Adrenal gland (tissue), 12 donors: ENCODE measurements around the gene PLXNA4. TPM values are rescaled to one million over a fixed set of nuclear protein-coding genes. Genes with fewer than 3 reads are reported as not detected.

Source experiments
- DNase-seq, 7 donors: peaks; one replicate each; pipeline ENCODE4 v3.0.0-alpha.2; 2019 to 2020
- H3K27ac ChIP-seq, 5 donors: fragments of 200-600 bp; sonication (generic) in 4 of 5; 1 replicate in 3 of 5; 2 replicates in 2 of 5; pipeline versions ENCODE4 v1.5.1 to v1.8.0; 2016 to 2020; ENCODE audit warnings: mild to moderate bottlenecking in 1 of 5
- H3K27me3 ChIP-seq: fragments of 200-600 bp; 2 replicates; pipeline ENCODE4 v1.8.0; 2021
- H3K36me3 ChIP-seq, 2 donors: fragments of 200-600 bp; replicated peaks in 1 of 2; 1 replicate in 1 of 2; 2 replicates in 1 of 2; pipeline versions ENCODE4 v1.5.1 to v1.8.0; 2018 to 2022
- H3K4me1 ChIP-seq, 2 donors: fragments of 200-600 bp; replicated peaks in 1 of 2; 1 replicate in 1 of 2; 2 replicates in 1 of 2; pipeline versions ENCODE4 v1.5.1 to v1.8.0; 2018 to 2021
- H3K4me3 ChIP-seq, 4 donors: fragments of 200-600 bp; sonication (generic) in 3 of 4; one replicate each; pipeline ENCODE4 v1.5.1; 2016 to 2018
- H3K9me3 ChIP-seq, 3 donors: fragments of 200-600 bp; sonication (generic) in 1 of 3; replicated peaks in 1 of 3; 1 replicate in 2 of 3; 2 replicates in 1 of 3; pipeline versions ENCODE4 v1.5.1 to v1.8.0; 2016 to 2021
- CTCF ChIP-seq, 6 experiments: fragments of 450-650 bp in 4 of 6; fragments of 200-600 bp in 2 of 6; sonication (generic) in 1 of 6; IDR thresholded peaks; 1 replicate in 5 of 6; 2 replicates in 1 of 6; pipeline versions ENCODE4 v1.5.1 to v1.8.0; 2016 to 2021; ENCODE audit warnings: antibody characterized with exemption in 6 of 6, mild to moderate bottlenecking in 2 of 6, moderate library complexity in 1 of 6
- POLR2A ChIP-seq, 2 donors: fragments of 450-650 bp; IDR thresholded peaks; one replicate each; pipeline ENCODE4 v1.6.1; 2017; ENCODE audit warnings: antibody characterized with exemption in 2 of 2, mild to moderate bottlenecking in 2 of 2, moderate library complexity in 1 of 2
- WGBS, 4 donors: extraction: QIAGEN DNeasy Blood & Tissue Kit in 2 of 4; methylation state at CpG; one replicate each; pipeline versions ENCODE4 v1.1.5 to v1.1.7; 2013 to 2017; 5-methylcytosine and 5-hydroxymethylcytosine counted together
- intact Hi-C, 2 donors: fragments of 100-400 bp; cut with DNase I; formaldehyde crosslinking; loops; one replicate each; pipeline versions ENCODE4 v1.14.1 to v1.15.0; 2022 to 2023
- polyA plus RNA-seq, 3 donors: library from polyadenylated mRNA; stranded (reverse); fragments of 200-250 nt in 2 of 3; fragments of 350-450 nt in 1 of 3; fragmentation: Illumina TruSeq in 1 of 3; extraction: RNeasy Lipid Tissue Mini Kit (QIAGEN cat#74804) in 1 of 3; gene quantifications; one replicate each; pipeline ENCODE4 v1.2.3, GENCODE V29; 2013 to 2014
- total RNA-seq, 9 donors: library from RNA; depleted of rRNA in 4 of 9; stranded (reverse); fragments of >200 nt in 4 of 9; fragments of 120-200 nt in 1 of 9; fragmentation: NEBNext Ultra II Directional in 1 of 9; extraction: Animal tissue kit (Norgen Biotek cat#: 25700) in 1 of 9; gene quantifications; one replicate each; pipeline versions ENCODE4 v1.1.0 to v1.2.4, GENCODE V29; 2013 to 2023
- donor health status: healthy with polysubstance abuse.
- donor health status: Bipolar disorder and iron deficiency.
- donor health status: DM: yes; HTN: yes; CAD: no.
- donor health status: DM: no; HTN: no; CAD: no.
- donor health status: DM: no; HTN: no; CAD: no.
- donor health status: DM: yes; HTN: yes; CAD: no.

Gene PLXNA4
- total and polyA plus RNA-seq, 12 donors, result 0.99 to 10.7 (median 3.6) TPM

- 36 to 49% (median 40%) methylated on average over 2 to 4 of the region's 4 CpGs for WGBS, 4 donors
- DNase-seq, result no peak
- TF ChIP-seq POLR2A (IDR thresholded peaks at IDR 0.05) (no peak), CTCF (IDR thresholded peaks at IDR 0.05) (no peak)
- Histone ChIP-seq H3K9me3 (no peaks in the 10 kb centered on the region), H3K36me3 (no peaks in the 10 kb centered on the region), H3K27me3 (no peaks in the 10 kb centered on the region), H3K4me1 (no peaks in the 10 kb centered on the region), H3K27ac (no peak overlapping the region), H3K4me3 (no peak overlapping the region)
- intact Hi-C loops, result no loop called here
Observed at GRCh38 chr7:132187869-132188789, 388.1 kb downstream of the PLXNA4 start.

- intact Hi-C loops, result no loop called here
- DNase-seq, result no peak
- no peaks in the 10 kb centered on the region for H3K27me3 ChIP-seq
- H3K9me3 ChIP-seq, result no peaks in the 10 kb centered on the region
- no peak overlapping the region for H3K4me3 ChIP-seq
- no peak overlapping the region for H3K27ac ChIP-seq
- H3K4me1 ChIP-seq, result no peaks in the 10 kb centered on the region
- H3K36me3 ChIP-seq, result no peaks in the 10 kb centered on the region
- 87 to 98% (median 94%) methylated on average over 4 to 6 of the region's 6 CpGs for WGBS, 4 donors
- TF ChIP-seq CTCF (IDR thresholded peaks at IDR 0.05) (no peak), POLR2A (IDR thresholded peaks at IDR 0.05) (no peak)
Observed at GRCh38 chr7:132187391-132187790, 388.9 kb downstream of the PLXNA4 start.

- Histone ChIP-seq H3K27me3 (no peaks in the 10 kb centered on the region), H3K27ac (no peak overlapping the region), H3K4me1 (no peaks in the 10 kb centered on the region), H3K36me3 (no peaks in the 10 kb centered on the region), H3K9me3 (no peaks in the 10 kb centered on the region), H3K4me3 (no peak overlapping the region)
- intact Hi-C loops, result no loop called here
- TF ChIP-seq POLR2A (IDR thresholded peaks at IDR 0.05) (no peak), CTCF (IDR thresholded peaks at IDR 0.05) (no peak)
- 80 to 94% (median 85%) methylated on average over 2 to 7 of the region's 7 CpGs for WGBS, 4 donors
- DNase-seq, result no peak
Observed at GRCh38 chr7:132185150-132185549, 391.1 kb downstream of the PLXNA4 start.

- H3K27me3 ChIP-seq, result no peaks in the 10 kb centered on the region
- no peaks in the 10 kb centered on the region for H3K9me3 ChIP-seq
- H3K4me1 ChIP-seq, result no peaks in the 10 kb centered on the region
- intact Hi-C loops, result no loop called here
- no peak overlapping the region for H3K4me3 ChIP-seq
- 75 to 89% (median 83%) methylated on average over 6 to 8 of the region's 8 CpGs for WGBS, 4 donors
- TF ChIP-seq POLR2A (IDR thresholded peaks at IDR 0.05) (no peak), CTCF (IDR thresholded peaks at IDR 0.05) (no peak)
- H3K27ac ChIP-seq, result no peak overlapping the region
- no peak for DNase-seq
- no peaks in the 10 kb centered on the region for H3K36me3 ChIP-seq
Observed at GRCh38 chr7:132183781-132184380, 392.4 kb downstream of the PLXNA4 start.
